NCI-H146 treated with DMSO at 0.1 percent for 48 hours (cell line): ENCODE data around the gene STYX.
"Not testable (repeated sequence)": the region's sequence is repeated elsewhere in the genome, so short reads cannot be mapped to it uniquely, and the experiment has no call there.

Experiments used
- DNase-seq: peaks from one replicate; lab custom pipeline; 2025; ENCODE audit not compliant: unreplicated experiment; lab: John Stamatoyannopoulos, UW

STYX gene

DNA sequence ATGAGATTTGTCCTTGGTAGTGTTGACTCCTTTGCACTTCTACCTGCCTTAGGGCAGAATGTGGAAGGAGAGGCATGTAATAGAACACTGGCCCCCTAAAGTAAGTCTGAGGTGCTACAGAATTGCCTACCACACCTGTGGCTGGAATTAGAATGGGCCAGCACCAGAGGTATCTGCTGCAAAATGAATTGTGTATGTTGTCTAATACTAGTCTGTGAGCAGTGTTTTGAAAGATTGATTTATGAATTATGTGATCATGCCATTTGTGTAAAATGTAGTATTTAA, 5.7 kb upstream of the STYX start:
- no peak for DNase-seq

- not testable (repeated sequence) for DNase-seq
These were observed 2.5 kb upstream of the STYX start for GRCh38 chr14:52727509-52727908.

GRCh38 chr14:52729035-52729434, 931 bp upstream of the STYX start:
- DNase-seq, result not testable (repeated sequence)

GRCh38 chr14:52729585-52729924, 411 bp upstream of the STYX start:
- DNase-seq, result no peak

DNA sequence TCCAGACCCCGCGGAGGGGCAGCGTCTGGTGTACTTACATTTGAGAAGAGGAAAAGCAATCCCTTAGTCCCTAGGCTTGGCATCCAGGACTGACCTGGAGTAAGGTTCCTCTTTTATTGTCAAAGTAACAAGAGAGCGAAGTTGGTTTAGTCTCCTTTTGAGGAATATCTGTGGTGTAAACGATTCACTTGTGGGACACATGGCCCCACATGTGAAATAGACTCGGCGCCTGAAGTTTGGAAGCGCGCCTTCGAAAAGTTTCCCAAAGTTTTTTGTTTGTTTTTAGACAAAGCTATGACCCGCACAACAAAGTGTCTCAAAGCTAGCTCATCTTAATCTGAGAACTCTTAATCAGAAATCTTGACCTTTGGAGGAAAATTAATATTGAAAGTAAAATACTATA, 744 bp downstream of the STYX start:
- no peak for DNase-seq

DNA sequence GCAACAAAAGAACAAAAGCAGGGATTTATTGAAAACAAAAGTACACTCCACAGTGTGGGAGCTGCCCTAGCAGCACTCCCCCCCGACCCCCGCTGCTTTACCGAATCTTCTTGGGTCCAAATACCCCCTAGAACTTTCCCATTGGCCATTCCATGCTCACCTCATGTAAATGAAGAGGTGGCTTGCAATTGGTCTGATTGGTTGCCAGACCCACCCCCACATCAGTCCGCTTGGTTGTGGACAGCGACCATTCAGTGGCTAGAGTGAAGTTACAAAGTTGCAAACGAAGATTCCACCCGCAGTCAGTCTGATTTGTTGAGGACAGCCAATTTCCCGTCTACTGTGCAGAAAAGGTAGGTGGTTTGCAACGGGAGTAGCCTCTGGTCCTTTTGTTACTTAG, 3.9 kb downstream of the STYX start:
- no peak for DNase-seq

GRCh38 chr14:52735921-52736489, 6.0 kb downstream of the STYX start:
- no peak for DNase-seq

- DNase-seq, result no peak
These were observed 8.4 kb downstream of the STYX start for GRCh38 chr14:52738409-52738808.

DNA sequence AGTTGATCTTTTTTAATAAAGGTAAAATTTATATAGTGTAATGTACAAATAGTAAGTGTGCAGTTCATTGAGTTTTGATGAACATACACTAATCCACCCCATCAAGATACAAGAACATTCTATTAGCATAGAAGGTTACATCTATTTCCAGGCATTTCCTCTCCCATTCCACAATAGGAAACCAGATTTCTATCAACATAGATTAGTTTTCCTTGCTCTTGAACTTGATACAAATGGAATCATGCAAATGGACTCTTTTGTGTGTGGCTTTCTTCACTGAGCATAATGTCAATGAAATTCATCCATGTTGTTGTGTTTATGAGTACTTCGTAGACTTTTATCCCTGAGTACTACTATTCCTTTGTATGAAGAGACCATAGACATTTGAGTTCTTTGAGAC, 10.8 kb downstream of the STYX start:
- no peak for DNase-seq

- no peak for DNase-seq
These were observed 11.9 kb downstream of the STYX start for GRCh38 chr14:52741865-52742264.

DNA sequence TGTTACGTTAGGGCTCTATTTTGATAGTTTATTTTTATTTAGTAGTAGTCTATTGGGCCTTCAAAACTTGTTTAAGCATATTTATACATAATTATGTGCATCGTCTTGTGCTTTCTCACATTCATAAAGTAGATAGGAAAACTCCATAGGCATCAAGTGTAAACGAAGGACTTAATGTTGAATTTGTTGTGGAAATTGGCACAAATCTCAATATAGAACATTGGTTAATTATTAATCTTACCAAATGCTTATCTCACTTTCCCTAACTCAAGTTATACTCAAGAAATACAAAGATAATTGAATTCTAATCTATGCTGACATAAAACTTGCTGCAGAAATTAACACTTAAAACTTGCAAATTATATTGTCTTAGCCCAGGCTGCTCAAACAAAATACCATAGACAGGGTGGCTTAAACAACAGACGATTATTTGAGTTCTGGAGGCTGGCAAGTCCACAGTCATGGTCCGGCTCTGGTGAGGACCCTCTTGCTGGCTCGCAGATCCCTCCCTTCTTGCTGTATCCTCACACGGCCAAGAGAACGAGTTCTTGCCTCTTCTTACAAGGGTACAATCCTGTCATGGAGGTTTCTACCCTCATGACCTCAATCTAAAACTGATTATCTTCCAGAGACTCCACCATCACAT, 18.8 kb downstream of the STYX start:
- no peak for DNase-seq

GRCh38 chr14:52755607-52756316, 25.8 kb downstream of the STYX start:
- no peak for DNase-seq

- no peak for DNase-seq
These were observed 29.2 kb downstream of the STYX start for GRCh38 chr14:52759145-52759544.

DNA sequence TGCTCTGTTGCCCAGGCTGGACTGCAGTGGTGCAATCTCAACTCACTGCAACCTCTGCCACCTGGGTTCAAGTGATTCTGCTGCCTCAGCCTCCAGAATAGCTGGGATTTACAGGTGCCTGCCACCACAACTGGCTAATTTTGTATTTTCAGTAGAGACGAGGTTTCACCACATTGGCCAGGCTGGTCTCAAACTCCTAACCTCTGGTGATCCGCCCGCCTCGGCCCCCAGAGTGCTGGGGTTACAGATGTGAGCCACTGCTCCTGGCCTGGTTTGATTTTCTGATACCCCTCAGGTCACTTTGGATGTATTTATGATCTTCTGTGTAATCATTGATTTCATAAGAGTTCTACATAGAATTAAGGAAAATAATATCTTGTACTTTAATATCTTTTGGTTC, 33.0 kb downstream of the STYX start:
- not testable (repeated sequence) for DNase-seq

DNA sequence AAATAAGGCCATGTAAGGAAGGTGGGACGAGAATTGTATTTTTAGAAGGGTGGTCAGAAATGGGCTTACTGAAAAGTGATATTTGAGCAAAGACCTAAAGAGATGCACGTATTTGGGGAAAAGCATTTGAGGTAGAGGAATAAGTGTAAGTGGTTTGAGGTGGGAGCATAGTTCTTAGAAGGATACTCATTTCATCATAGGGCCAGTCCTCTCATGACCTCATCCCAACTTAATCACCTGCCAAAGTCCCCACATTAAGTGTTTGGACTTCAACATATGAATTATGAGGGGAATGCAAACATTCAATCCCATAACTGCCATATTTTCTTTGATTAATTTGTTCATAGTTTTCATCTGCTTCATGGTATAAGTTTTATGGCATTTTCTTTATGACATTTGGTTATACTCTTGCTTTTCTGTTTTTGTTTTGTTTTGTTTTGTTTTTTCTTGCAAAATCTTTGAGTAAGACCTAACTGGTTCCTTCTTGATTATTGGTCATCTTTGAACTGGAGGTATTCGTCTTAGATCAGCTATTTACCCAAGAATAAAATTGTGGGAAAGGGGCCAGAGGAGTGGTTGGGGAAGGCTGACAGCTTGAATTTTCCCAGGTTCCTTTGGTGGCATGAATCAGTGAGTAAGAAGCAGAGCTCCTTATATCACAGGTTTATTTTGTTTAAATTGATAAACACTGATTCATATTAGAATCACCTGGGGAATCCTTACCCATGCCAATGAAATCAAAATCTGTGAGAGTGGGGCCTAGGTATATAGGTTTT, 37.3 kb downstream of the STYX start:
- DNase-seq, result no peak

GRCh38 chr14:52769887-52770286, 39.9 kb downstream of the STYX start:
- DNase-seq, result no peak

DNA sequence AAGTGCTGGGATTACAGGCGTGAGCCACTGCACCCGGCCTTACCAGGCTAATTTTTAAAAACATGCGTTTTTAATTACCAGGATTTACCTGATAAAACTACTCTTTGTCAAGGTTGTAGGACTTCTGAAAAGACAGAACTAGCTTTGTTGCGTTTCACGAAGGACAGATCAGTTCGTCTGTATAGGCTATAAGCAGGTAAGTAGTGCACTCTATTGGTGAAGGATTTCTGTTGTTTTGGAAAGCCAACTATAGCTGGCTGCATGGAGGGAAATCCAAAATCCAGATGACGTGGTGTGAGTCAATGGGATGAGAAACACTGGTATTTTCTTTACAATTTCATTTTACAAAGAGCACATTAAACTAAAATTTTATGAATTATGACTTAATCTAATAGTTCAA, 46.9 kb downstream of the STYX start:
- no peak for DNase-seq

DNA sequence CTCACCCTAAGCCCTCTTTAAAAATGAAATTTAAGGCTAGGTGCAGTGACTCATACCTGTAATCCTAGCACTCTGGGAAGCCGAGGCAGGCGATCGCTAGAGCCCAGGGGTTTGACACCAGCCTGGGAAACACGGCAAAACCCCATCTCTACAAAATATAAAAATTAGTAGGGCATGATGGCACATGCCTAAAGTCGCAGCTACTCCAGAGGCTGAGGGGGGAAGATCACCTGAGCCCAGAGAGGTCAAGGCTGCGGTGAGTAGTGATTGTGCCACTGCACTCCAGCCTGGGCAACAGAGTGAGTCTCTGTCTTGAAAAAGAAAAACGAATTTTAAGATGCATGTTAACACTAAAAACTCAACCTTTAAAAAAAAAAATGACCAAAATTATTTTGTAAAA, 48.7 kb downstream of the STYX start:
- no peak for DNase-seq

GRCh38 chr14:52780893-52781292, 50.9 kb downstream of the STYX start:
- no peak for DNase-seq

DNA sequence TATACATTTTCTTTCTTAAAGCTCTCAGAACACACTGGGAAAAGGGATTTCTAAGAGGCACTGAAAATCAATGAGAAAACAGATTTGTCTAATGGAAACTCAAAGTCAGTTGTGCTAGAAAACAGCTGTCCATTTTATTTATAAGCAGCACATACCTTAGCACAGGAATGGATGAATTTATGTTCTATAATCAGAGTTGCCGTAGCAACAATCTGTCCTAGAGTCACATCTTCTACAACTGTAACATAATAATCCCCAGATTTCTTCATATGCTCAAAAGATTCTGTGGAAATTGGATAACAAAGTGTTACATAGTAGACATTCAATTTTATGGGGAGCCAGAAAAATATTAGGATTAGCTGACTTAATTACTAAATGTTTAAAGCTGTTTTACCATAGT, 51.7 kb downstream of the STYX start:
- no peak for DNase-seq

DNA sequence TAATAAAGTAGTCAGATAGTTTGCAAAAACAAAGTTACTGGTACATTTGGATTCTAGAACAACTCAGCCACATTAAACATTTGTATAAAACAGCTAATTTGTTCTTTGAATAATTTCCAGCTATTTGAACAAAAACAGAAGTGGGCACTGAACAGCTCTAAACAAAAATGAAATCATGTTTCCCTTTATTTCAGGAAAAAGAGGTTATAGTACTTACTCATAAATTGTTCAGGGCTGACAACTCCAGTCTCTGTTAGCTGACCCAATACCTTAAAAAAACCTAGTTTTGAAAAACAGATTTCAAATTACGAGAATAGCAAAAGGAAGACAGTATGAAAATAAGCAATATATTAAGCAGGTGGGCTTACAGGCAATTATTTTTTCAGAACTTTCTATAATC, 53.2 kb downstream of the STYX start:
- no peak for DNase-seq

DNA sequence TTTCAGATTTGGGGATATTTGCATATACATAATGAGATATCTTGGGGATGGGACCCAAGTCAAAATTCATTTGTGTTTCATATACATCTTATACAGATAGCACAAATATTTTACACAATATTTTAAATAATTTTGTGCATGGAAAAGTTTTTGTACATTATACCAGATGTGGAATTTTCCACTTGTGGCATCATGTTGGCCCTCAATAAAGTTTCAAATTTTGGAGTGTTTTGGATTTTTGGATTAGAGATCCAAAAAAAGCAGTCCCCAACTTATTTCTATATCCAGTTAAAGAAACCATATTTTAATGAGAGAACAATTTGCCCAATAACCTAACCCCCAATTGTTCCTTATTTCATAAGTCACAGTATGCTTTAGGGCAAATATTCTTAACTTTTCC, 56.9 kb downstream of the STYX start:
- DNase-seq, result no peak
